SJSA1 (cell line): Measurements from ENCODE around the gene SELENOT. TPM values are rescaled to one million over a fixed set of nuclear protein-coding genes. Genes with fewer than 3 reads are reported as not detected.
"Not testable (repeated sequence)": the region's sequence is repeated elsewhere in the genome, so short reads cannot be mapped to it uniquely, and the experiment has no call there.

ENCODE experiments used
- DNase-seq, 2 experiments: peaks; one replicate each; pipeline ENCODE4 v3.0.0-alpha.2; 2015 to 2020; ENCODE audit warnings: low spot score in 2 of 2, low read depth in 1 of 2
- H3K27ac ChIP-seq: fragments of 250-450 bp; sonication (Bioruptor Pico); 2 replicates; pipeline ENCODE4 v1.5.1; 2020; ENCODE audit warnings: mild to moderate bottlenecking, moderate library complexity
- H3K27me3 ChIP-seq: fragments of 250-450 bp; sonication (Bioruptor Pico); replicated peaks from 2 replicates; pipeline ENCODE4 v1.5.1; 2020; ENCODE audit warnings: mild to moderate bottlenecking, moderate library complexity
- H3K36me3 ChIP-seq: fragments of 250-450 bp; sonication (Bioruptor Pico); 2 replicates; pipeline ENCODE4 v1.5.1; 2020; ENCODE audit warnings: mild to moderate bottlenecking
- H3K4me1 ChIP-seq: fragments of 250-450 bp; sonication (Bioruptor Pico); replicated peaks from 2 replicates; pipeline ENCODE4 v1.6.1; 2021; ENCODE audit warnings: mild to moderate bottlenecking
- H3K4me3 ChIP-seq: fragments of 250-450 bp; sonication (Bioruptor Pico); 2 replicates; pipeline ENCODE4 v1.5.1; 2020; ENCODE audit warnings: mild to moderate bottlenecking
- H3K9me3 ChIP-seq: fragments of 250-450 bp; sonication (Bioruptor Pico); replicated peaks from 2 replicates; pipeline ENCODE4 v1.5.1; 2020; ENCODE audit warnings: mild to moderate bottlenecking
- total RNA-seq: library from RNA; depleted of rRNA; stranded (reverse); fragments of >200 nt; shearing (Covaris generic); gene quantifications from 2 replicates; pipeline ENCODE4 v1.2.3, GENCODE V29; 2014

The SELENOT gene
- total RNA-seq, 1 experiment from 2014 or later = 181 TPM

GRCh38 chr3:150613709-150614480, 10.8 kb downstream of the SELENOT start:
- Histone ChIP-seq H3K4me3 (no peak overlapping the region), H3K4me1 (no peaks in the 10 kb centered on the region), H3K36me3 (peaks cover 24% of the 10 kb centered on the region), H3K9me3 (no peaks in the 10 kb centered on the region), H3K27me3 (no peaks in the 10 kb centered on the region), H3K27ac (no peak overlapping the region)
- DNase-seq = no peak

GRCh38 chr3:150620002-150620689, 17.0 kb downstream of the SELENOT start:
- Histone ChIP-seq H3K4me3 (no peak overlapping the region), H3K4me1 (peaks cover 9% of the 10 kb centered on the region), H3K27me3 (no peaks in the 10 kb centered on the region)

GRCh38 chr3:150622955-150623354, 19.8 kb downstream of the SELENOT start:
- H3K27me3 ChIP-seq, H3K27ac ChIP-seq, DNase-seq, H3K4me3 ChIP-seq, H3K9me3 ChIP-seq, H3K4me1 ChIP-seq: not testable (repeated sequence)
- H3K36me3 ChIP-seq = peaks cover 28% of the 10 kb centered on the region

More at GRCh38 chr3:150620002-150620689, 17.0 kb downstream of the SELENOT start:
- no peak for DNase-seq
- Histone ChIP-seq H3K27ac (no peak overlapping the region), H3K36me3 (peaks cover 22% of the 10 kb centered on the region), H3K9me3 (no peaks in the 10 kb centered on the region)

GRCh38 chr3:150623945-150624344, 20.8 kb downstream of the SELENOT start:
- H3K4me3 ChIP-seq = no peak overlapping the region
- peaks cover 24% of the 10 kb centered on the region for H3K36me3 ChIP-seq
- no peaks in the 10 kb centered on the region for H3K9me3 ChIP-seq
- H3K27ac ChIP-seq = no peak overlapping the region
- H3K27me3 ChIP-seq = no peaks in the 10 kb centered on the region
- H3K4me1 ChIP-seq = peaks cover 9% of the 10 kb centered on the region
- peak in 1 of 2 experiments; percentile 11 for DNase-seq

- Histone ChIP-seq H3K27me3 (no peaks in the 10 kb centered on the region), H3K4me1 (peaks cover 9% of the 10 kb centered on the region), H3K27ac (no peak overlapping the region), H3K4me3 (no peak overlapping the region), H3K9me3 (no peaks in the 10 kb centered on the region), H3K36me3 (peaks cover 24% of the 10 kb centered on the region)
- no peak for DNase-seq
Measured at GRCh38 chr3:150626148-150626930, 23.2 kb downstream of the SELENOT start.

- peaks cover 24% of the 10 kb centered on the region for H3K36me3 ChIP-seq
- no peak overlapping the region for H3K4me3 ChIP-seq
- DNase-seq = no peak
- no peaks in the 10 kb centered on the region for H3K9me3 ChIP-seq
- H3K27me3 ChIP-seq = no peaks in the 10 kb centered on the region
- H3K27ac ChIP-seq = no peak overlapping the region
- H3K4me1 ChIP-seq = peaks cover 6% of the 10 kb centered on the region
Measured at GRCh38 chr3:150627557-150627956, 24.4 kb downstream of the SELENOT start.

- Histone ChIP-seq H3K27ac (no peak overlapping the region), H3K4me3 (no peak overlapping the region), H3K27me3 (no peaks in the 10 kb centered on the region), H3K4me1 (peaks cover 3% of the 10 kb centered on the region; the same call in 1 of the 2 replicates), H3K9me3 (no peaks in the 10 kb centered on the region), H3K36me3 (peaks cover 12% of the 10 kb centered on the region)
- DNase-seq = no peak
Measured at GRCh38 chr3:150631515-150632221, 28.5 kb downstream of the SELENOT start.

- DNase-seq = no peak
- Histone ChIP-seq H3K4me1 (peaks cover 3% of the 10 kb centered on the region; the same call in 1 of the 2 replicates), H3K9me3 (no peaks in the 10 kb centered on the region), H3K4me3 (no peak overlapping the region), H3K27ac (no peak overlapping the region), H3K27me3 (no peaks in the 10 kb centered on the region), H3K36me3 (no peaks in the 10 kb centered on the region; the same call in 1 of the 2 replicates)
Measured at GRCh38 chr3:150635076-150635475, 32.0 kb downstream of the SELENOT start.

GRCh38 chr3:150635526-150635925, 32.4 kb downstream of the SELENOT start:
- no peaks in the 10 kb centered on the region for H3K9me3 ChIP-seq
- peaks cover 3% of the 10 kb centered on the region; the same call in 1 of the 2 replicates for H3K4me1 ChIP-seq
- no peak overlapping the region for H3K4me3 ChIP-seq
- H3K36me3 ChIP-seq = no peaks in the 10 kb centered on the region; the same call in 1 of the 2 replicates
- no peak for DNase-seq
- no peaks in the 10 kb centered on the region for H3K27me3 ChIP-seq
- H3K27ac ChIP-seq = no peak overlapping the region

- Histone ChIP-seq H3K27ac (no peak overlapping the region), H3K27me3 (no peaks in the 10 kb centered on the region), H3K36me3 (no peaks in the 10 kb centered on the region), H3K9me3 (no peaks in the 10 kb centered on the region), H3K4me3 (no peak overlapping the region), H3K4me1 (peaks cover 3% of the 10 kb centered on the region; the same call in 1 of the 2 replicates)
- no peak for DNase-seq
Measured at GRCh38 chr3:150636258-150636657, 33.1 kb downstream of the SELENOT start.

- H3K27ac ChIP-seq = no peak overlapping the region
- H3K36me3 ChIP-seq = no peaks in the 10 kb centered on the region
- H3K4me1 ChIP-seq = peaks cover 3% of the 10 kb centered on the region; the same call in 1 of the 2 replicates
- H3K9me3 ChIP-seq = no peaks in the 10 kb centered on the region
- no peaks in the 10 kb centered on the region for H3K27me3 ChIP-seq
- H3K4me3 ChIP-seq = no peak overlapping the region
- DNase-seq = no peak
Measured at GRCh38 chr3:150639262-150639661, 36.1 kb downstream of the SELENOT start.

- no peaks in the 10 kb centered on the region for H3K27me3 ChIP-seq
- no peaks in the 10 kb centered on the region for H3K36me3 ChIP-seq
- peaks cover 2% of the 10 kb centered on the region; the same call in 1 of the 2 replicates for H3K4me1 ChIP-seq
- no peaks in the 10 kb centered on the region for H3K9me3 ChIP-seq
- no peak overlapping the region for H3K27ac ChIP-seq
- no peak for DNase-seq
- H3K4me3 ChIP-seq = no peak overlapping the region
Measured at GRCh38 chr3:150640256-150640655, 37.1 kb downstream of the SELENOT start.

- H3K4me3 ChIP-seq = no peak overlapping the region
- no peak for DNase-seq
- no peaks in the 10 kb centered on the region for H3K9me3 ChIP-seq
- no peaks in the 10 kb centered on the region for H3K27me3 ChIP-seq
- H3K27ac ChIP-seq = no peak overlapping the region
- no peaks in the 10 kb centered on the region for H3K36me3 ChIP-seq
- no peaks in the 10 kb centered on the region for H3K4me1 ChIP-seq
Measured at GRCh38 chr3:150653110-150653561, 50.0 kb downstream of the SELENOT start.
